ENCODE results near the gene MOB3A. TPM values are rescaled to one million over a fixed set of nuclear protein-coding genes. Genes with fewer than 3 reads are reported as not detected.

MOB3A gene
- total and polyA plus RNA-seq, 9 of the 15 experiments (the other 6 are each of a cell fraction or from before 2014, with no cell fraction given) = 1.1 to 24.1 (median 6.0) TPM

- peak; percentile 89 for TF ChIP-seq CCNT2 (IDR thresholded peaks at IDR 0.05; ENCODE audit: borderline replicate concordance, extremely low read depth, insufficient read length, low read depth, low read length)
- no peak for TF ChIP-seq KAT7 (CRISPR knock-in tag; IDR thresholded peaks at IDR 0.05; ENCODE audit: borderline replicate concordance)
- TF ChIP-seq ZNF79 (CRISPR knock-in tag; IDR thresholded peaks at IDR 0.05; ENCODE audit: low read depth) = peak; percentile 45; the same call in 1 of the 2 replicates
- no peak for TF ChIP-seq MTA2 (IDR thresholded peaks at IDR 0.05; ENCODE audit: low read depth)
- no peak for TF ChIP-seq ZNF316 (IDR thresholded peaks at IDR 0.05)
- TF ChIP-seq TSC22D4 (tag; IDR thresholded peaks at IDR 0.05) = no peak
- peak; percentile 38 for TF ChIP-seq FOS (IDR thresholded peaks at IDR 0.05; ENCODE audit: extremely low read depth, insufficient read length)
- no peak for TF ChIP-seq ZNF121 (CRISPR knock-in tag; conservative IDR thresholded peaks at IDR 0.05)
- TF ChIP-seq, protein P1, sequence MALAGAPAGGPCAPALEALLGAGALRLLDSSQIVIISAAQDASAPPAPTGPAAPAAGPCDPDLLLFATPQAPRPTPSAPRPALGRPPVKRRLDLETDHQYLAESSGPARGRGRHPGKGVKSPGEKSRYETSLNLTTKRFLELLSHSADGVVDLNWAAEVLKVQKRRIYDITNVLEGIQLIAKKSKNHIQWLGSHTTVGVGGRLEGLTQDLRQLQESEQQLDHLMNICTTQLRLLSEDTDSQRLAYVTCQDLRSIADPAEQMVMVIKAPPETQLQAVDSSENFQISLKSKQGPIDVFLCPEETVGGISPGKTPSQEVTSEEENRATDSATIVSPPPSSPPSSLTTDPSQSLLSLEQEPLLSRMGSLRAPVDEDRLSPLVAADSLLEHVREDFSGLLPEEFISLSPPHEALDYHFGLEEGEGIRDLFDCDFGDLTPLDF (CRISPR knock-in tag; IDR thresholded peaks at IDR 0.05) = no peak
- peak; percentile 95 for TF ChIP-seq ZNF584 (CRISPR knock-in tag; IDR thresholded peaks at IDR 0.05; ENCODE audit: low read depth)
- TF ChIP-seq MBD1 (CRISPR knock-in tag; IDR thresholded peaks at IDR 0.05) = no peak
- TF ChIP-seq CGGBP1 (CRISPR knock-in tag; IDR thresholded peaks at IDR 0.05) = no peak
- TF ChIP-seq, protein P2, sequence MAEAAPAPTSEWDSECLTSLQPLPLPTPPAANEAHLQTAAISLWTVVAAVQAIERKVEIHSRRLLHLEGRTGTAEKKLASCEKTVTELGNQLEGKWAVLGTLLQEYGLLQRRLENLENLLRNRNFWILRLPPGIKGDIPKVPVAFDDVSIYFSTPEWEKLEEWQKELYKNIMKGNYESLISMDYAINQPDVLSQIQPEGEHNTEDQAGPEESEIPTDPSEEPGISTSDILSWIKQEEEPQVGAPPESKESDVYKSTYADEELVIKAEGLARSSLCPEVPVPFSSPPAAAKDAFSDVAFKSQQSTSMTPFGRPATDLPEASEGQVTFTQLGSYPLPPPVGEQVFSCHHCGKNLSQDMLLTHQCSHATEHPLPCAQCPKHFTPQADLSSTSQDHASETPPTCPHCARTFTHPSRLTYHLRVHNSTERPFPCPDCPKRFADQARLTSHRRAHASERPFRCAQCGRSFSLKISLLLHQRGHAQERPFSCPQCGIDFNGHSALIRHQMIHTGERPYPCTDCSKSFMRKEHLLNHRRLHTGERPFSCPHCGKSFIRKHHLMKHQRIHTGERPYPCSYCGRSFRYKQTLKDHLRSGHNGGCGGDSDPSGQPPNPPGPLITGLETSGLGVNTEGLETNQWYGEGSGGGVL (CRISPR knock-in tag; IDR thresholded peaks at IDR 0.05) = no peak
- no peak for TF ChIP-seq POLR2AphosphoS2 (IDR thresholded peaks at IDR 0.05; ENCODE audit: low read length)
- TF ChIP-seq ZSCAN29 (IDR thresholded peaks at IDR 0.05) = no peak
- TF ChIP-seq KHSRP (IDR thresholded peaks at IDR 0.05) = no peak
- no peak for TF ChIP-seq BCLAF1 (IDR thresholded peaks at IDR 0.05; ENCODE audit: borderline replicate concordance in 1 of 2, control insufficient read depth in 1 of 2, low read depth in 2 of 2, low read length in 1 of 2)
- TF ChIP-seq, protein P3, sequence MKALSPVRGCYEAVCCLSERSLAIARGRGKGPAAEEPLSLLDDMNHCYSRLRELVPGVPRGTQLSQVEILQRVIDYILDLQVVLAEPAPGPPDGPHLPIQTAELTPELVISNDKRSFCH (CRISPR knock-in tag; IDR thresholded peaks at IDR 0.05) = no peak
- TF ChIP-seq, protein P3 (tag; IDR thresholded peaks at IDR 0.05) = peak; percentile 94
Measured at GRCh38 chr19:2059422-2060201, 36.5 kb downstream of the MOB3A start (continued).

Data from K562 (cell line).